Fibroblast of skin of right quadriceps (primary cell): ENCODE data around the gene H2BK1.

Source experiments
- DNase-seq: peaks from one replicate; pipeline ENCODE4 v3.0.0-alpha.2; 2013

The H2BK1 gene

GRCh38 chr7:151231080-151231479 lies 20.8 kb upstream of the H2BK1 start:
- DNase-seq = no peak

- DNase-seq = no peak
Observed at GRCh38 chr7:151229249-151229648, 19.0 kb upstream of the H2BK1 start.

- DNase-seq = no peak
Observed at GRCh38 chr7:151228024-151228866, 18.0 kb upstream of the H2BK1 start.

DNA sequence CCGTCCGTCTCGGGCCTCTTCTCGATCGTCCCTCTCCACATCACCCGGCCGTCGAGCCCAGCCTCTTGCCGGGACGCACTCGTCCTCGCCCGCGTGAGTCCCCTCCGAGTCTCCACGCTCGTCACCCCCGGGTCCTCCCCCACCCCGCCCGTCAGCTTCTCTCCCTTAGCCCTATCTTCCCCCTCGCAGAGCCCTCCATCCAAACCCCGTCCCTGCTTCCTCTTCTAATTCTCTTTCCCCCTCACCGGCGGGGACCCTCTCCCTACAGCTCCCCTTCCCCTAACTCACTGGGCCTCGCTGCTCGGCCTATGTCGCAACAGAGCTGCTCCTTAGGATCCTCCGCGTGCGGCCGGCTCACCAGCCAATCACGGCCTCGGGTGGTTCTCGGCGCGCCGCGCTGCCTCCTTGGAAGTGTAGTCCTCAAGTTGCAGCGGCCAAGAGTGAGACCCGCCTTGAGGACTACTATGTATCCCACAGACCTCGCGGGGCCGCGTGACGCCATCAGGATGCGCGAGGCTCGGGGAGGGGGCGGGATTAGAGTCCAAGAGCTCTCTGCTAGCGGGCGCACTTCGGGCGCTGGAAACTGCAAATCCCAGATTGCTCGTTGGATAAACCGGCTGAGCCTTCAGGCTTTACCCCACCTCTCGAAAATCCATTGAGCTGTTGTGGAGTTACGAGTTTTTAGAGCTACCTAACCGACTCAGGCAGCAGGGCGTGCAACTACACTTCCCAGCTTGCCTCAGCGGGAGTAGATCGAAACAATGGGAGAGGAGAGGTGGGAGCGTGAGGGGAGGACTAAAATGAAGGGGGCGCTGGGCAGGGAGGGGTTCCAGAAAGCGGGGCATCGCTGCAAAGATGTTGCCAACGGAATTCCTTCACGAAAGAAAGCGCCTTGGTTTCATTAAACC lies 16.8 kb upstream of the H2BK1 start, which contains the start of gene ABCF2:
Gene ABCF2 (minus strand): TSS at position 331 of the 908 bp plus-strand sequence. CDS start 747 bp downstream, outside the sequence.
- DNase-seq = peak; percentile 99

DNA sequence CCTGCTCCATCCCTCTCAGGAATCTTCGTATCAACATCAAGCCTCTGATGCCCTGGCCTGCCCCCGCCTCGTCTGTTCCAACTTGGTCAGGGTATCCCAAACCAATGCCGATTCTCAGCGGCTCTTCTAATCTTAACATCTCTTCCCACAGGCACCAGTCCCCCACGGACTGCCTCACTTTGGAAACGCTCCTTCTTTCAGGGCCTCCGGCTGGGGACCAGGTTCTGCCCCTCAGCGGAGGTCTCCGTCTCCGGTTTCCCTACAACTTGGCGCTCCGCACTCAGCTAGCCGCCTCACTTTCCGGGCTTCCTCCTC lies 16.2 kb upstream of the H2BK1 start:
- DNase-seq = no peak

GRCh38 chr7:151225948-151226510 lies 15.7 kb upstream of the H2BK1 start:
- no peak for DNase-seq

DNA sequence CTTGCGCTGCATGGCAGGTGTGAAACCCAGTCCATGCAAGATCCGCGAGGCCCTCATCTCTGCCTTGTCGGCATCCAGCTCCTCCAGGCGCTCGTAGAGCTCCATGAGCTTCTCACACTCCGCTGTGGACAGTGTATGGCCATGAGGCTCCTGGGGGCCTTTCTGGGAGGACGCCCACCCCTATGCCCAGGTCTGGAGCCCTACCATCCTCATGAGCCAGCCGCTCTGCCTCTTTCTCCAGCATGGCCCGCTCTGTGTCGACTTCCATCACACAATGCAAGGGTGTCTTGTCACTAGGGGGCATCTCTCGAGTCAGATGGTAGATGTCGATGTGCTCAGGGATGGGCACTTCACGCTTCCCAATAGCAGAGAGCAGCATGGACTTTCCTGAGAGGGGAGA lies 13.4 kb upstream of the H2BK1 start:
- DNase-seq = no peak

DNA sequence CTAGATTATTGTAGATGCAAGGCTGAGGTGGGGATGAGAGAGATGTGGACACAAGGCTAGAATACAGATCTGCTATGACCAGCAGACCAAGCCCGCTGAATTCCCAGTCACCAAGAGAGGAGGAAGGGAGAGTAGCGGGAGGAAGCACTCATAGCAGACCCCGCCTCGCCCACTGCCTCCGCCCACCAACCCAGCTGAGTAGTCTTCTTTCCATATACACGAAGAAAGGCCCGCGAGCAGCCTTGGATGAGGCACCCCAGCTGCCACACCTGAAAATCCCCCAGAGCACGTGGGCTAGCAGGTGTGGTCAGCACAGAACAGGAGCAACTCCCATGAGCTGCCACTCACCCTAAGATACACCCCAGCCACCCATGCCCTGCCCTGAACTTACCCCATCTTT lies 7.9 kb upstream of the H2BK1 start:
- no peak for DNase-seq

- no peak for DNase-seq
Observed at GRCh38 chr7:151215396-151215795, 5.1 kb upstream of the H2BK1 start.

DNA sequence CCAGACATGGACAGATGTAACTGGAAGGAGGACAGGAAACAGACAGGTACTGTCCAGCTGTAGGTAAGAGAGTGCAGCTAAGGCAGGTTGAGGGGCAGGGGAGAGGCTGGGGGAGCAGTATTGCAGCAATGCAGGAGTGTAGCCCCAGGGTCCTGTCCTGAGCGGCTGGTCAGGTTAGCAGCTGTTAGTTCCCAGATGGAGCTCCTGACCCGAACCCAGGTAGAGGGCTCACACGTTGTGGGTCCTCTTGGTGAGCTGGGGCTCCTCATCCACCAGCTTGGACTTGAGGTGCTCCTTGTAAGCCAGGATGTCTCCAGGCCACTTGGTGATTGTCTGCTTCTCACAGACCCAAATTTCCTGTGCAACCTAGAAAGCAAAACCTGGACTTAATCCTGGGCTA lies 3.5 kb upstream of the H2BK1 start:
- no peak for DNase-seq

DNA sequence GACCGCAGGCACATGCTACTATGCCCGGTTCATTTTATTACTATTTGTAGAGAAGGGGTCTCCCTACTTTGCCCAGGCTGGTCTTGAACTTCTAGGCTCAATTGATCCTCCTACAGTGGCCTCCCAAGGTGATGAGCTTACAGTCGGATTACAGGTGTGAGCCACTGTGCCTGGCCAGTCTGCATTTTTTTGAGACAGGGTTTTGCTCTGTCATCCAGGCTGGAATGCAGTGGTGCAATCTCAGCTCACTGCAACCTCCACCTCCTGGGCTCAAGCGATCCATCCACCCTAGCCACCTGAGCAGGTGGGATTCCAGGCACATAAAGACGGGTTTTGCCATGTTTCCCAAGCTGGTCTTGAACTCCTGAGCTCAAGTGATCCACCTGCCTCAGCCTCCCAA lies 2.3 kb upstream of the H2BK1 start:
- no peak for DNase-seq

GRCh38 chr7:151211155-151211772 lies 976 bp upstream of the H2BK1 start:
- no peak for DNase-seq

GRCh38 chr7:151209588-151209987 lies 700 bp downstream of the H2BK1 start:
- no peak for DNase-seq

DNA sequence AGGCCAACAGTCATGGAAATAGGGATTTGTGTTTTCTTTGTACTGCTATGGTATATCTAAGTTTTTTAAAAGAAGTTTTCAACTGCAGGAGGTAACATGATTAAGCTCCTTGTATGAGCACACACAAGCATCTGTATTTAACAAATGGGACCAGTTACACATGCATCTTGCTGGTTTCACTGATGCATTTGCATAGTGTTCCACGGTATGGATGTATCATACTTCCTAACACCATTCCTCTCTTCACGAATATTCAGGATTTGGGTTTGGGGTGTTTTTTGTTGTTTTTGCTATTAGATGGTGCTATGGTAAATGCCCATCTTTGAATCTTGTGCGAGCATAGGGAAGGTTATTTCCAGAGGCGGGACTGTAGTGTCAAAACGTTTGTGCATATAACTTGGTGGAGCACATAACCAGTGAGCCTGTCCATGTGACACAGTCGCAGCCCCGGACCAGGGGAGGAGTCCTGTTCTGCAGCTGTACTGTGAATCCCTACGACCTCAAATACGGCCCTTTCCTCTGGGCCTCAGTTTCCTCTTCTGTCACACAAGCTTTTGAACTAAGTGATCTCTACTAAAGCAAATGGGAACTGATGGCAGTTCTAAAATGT lies 1.9 kb downstream of the H2BK1 start:
- DNase-seq = no peak

GRCh38 chr7:151207804-151208203 lies 2.5 kb downstream of the H2BK1 start:
- DNase-seq = no peak

- DNase-seq = no peak
Observed at GRCh38 chr7:151207315-151207714, 3.0 kb downstream of the H2BK1 start.

DNA sequence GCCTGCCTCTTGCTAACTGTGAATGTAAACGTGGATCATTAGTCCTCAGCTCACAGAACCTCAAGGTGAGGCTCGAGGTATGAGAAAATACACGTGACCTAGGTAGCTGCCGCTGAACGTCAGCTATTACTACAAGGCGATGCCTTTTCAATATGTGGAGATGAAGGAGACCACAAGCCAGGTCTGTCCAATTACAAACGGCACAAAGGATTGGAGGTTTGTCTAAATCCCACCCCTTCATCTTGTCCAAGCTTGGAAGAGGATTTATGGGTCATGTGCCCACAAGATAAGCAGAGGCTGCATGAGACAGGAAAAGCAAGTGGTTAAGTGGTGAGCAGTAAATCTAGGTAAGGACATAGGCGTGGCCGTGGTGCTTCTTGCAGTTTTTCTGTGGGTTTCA lies 3.4 kb downstream of the H2BK1 start:
- DNase-seq = no peak

DNA sequence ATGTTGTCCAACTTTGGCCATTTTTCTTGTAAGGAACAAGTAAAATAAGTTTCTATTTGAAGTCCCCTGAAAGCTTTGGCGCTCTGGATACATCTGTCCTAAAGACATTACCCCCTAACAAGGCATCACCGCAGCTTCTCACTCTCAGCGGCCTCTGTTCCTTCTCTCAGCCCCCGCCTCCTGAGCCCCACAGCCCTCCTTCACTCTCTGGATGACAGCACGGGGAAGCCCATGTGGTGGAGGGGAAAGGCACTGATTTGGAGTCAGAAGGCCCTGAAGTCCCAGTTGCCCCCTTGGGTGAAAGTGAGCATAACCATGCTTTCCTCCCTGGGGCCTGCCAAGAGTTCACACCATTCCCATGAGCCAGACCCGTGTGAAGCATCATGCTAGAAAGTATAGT lies 4.6 kb downstream of the H2BK1 start:
- DNase-seq = no peak

GRCh38 chr7:151204383-151205032 lies 5.8 kb downstream of the H2BK1 start:
- DNase-seq = no peak

DNA sequence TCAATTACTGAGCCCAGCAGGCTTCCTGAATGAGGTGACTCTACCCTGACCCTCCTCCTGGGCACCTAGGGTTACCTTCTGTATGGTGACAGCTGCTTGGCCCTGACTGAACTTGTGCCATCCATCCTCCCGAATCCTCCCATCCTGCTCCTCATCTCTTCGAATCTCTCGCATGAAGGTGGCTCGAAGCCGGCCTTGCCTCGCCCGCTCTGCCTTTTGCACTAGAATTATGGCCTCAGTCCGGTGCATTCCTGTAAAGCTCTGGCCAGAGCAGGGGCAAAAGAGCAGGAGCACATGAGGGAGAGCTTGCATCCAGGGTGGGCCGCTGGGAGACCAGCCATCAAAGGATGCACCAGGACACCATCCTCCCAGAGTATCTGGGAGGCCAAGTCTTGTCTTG lies 7.5 kb downstream of the H2BK1 start:
- DNase-seq = no peak

- DNase-seq = no peak
Observed at GRCh38 chr7:151201751-151202150, 8.5 kb downstream of the H2BK1 start.

- DNase-seq = no peak
Observed at GRCh38 chr7:151201344-151201743, 8.9 kb downstream of the H2BK1 start.
